Adipose tissue (tissue), 3 donors: ENCODE results near the gene WDR81. TPM values are rescaled to one million over a fixed set of nuclear protein-coding genes. Genes with fewer than 3 reads are reported as not detected.
"Not testable (repeated sequence)": the region's sequence is repeated elsewhere in the genome, so short reads cannot be mapped to it uniquely, and the experiment has no call there.

Experiments used
- H3K27ac ChIP-seq: one replicate; pipeline ENCODE4 v1.5.1; 2013; ENCODE audit warnings: low read depth, low read length
- WGBS, 3 donors: extraction: QIAGEN DNeasy Blood & Tissue Kit; methylation state at CpG; one replicate each; pipeline ENCODE4 v1.1.7; 2013; 5-methylcytosine and 5-hydroxymethylcytosine counted together
- polyA plus RNA-seq, 3 donors: library from polyadenylated mRNA; stranded (reverse); fragments of 200-250 nt; gene quantifications; one replicate each; pipeline ENCODE4 v1.2.3, GENCODE V29; 2013
- donor health status: healthy with polysubstance abuse.
- donor health status: Bipolar disorder and iron deficiency.
- donor health status: healthy.

The WDR81 gene
- polyA plus RNA-seq, 3 donors = 11.8 to 24.5 (median 24.0) TPM

DNA sequence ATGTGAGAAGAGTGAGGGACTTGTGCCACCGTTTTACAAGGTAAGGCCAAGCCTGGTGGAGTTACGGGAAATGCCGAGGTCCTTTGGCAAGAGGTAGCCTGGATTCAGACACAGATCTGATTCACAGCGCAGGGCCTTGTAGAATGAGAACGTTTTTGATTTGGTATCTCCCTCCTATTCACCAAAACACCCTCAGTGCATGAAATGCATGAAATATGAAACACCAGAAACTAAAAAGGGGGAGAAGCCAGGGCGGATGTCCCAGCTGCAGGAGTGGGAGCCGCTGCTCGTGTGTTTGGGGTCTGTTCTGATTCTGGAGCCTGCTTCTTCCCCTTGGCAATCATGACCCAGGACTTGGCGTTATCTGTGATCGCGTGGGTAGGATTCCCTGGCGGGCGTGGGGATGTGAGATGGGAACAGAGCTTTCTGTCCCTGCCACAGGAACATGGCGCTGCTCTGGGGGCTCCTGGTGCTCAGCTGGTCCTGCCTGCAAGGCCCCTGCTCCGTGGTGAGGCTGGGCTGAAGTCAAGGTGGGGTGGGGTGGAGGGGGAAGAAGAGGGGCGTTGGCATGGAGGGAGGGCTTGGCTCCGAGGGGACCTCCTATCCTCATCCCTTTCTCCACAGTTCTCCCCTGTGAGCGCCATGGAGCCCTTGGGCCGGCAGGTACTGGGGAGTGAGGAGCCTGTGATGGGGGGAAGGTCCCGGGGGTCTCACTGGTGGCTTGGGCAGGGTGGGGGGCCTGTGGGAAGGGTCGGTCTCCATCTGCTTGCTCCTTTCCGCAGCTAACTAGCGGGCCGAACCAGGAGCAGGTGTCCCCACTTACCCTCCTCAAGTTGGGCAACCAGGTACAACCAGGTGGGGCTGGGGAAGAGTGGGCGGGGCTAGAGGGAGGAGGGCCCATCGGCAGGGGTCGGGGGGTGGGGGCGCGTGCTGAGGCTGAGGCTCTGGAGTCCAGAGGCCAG lies 20.3 kb downstream of the WDR81 start:
- H3K27ac ChIP-seq = no peak overlapping the region
- WGBS, 3 donors = 72 to 76% (median 74%) methylated on average over 22 to 29 of the region's 29 CpGs

DNA sequence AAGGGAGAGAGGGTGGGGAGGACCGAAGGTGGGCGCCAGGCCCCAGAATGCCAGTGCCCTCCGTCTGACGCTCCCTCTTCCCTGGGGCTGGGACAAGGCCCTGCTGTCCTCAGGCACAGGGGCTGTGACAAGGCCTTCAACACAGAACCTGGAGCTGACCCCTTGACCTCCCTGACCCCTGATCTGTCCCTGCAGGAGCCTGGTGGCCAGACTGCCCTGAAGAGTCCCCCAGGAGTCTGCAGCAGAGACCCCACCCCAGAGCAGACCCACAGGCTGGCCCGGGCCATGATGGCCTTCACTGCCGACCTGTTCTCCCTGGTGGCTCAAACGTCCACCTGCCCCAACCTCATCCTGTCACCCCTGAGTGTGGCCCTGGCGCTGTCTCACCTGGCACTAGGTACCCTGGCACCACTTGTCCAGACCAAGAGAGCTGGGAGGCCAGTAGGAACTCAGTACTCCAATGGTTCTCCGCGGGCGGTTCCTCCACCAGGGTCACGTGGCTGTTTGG lies 21.1 kb downstream of the WDR81 start:
- whole genome bisulfite sequencing, 3 donors = 91 to 95% (median 94%) methylated on average over 12 of the region's 12 CpGs
- H3K27ac ChIP-seq = no peak overlapping the region

DNA sequence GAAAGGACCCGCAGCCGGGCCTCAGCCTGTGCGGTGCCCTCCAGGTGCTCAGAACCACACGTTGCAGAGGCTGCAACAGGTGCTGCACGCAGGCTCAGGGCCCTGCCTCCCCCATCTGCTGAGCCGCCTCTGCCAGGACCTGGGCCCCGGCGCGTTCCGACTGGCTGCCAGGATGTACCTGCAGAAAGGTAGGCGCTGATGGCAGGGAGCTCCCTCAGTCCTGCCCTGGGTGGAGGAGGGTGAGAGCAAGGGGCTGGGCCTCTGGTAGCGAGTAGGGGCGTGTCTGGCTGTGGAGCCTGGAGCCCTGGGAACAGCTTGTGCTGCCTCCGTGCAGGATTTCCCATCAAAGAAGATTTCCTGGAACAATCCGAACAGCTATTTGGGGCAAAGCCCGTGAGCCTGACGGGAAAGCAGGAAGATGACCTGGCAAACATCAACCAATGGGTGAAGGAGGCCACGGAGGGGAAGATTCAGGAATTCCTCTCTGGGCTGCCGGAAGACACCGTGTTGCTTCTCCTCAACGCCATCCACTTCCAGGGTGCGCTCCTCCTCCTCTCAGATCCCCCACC lies 22.6 kb downstream of the WDR81 start:
- H3K27ac ChIP-seq = no peak overlapping the region
- 61 to 77% (median 68%) methylated on average over 17 to 22 of the region's 22 CpGs for WGBS, 3 donors

DNA sequence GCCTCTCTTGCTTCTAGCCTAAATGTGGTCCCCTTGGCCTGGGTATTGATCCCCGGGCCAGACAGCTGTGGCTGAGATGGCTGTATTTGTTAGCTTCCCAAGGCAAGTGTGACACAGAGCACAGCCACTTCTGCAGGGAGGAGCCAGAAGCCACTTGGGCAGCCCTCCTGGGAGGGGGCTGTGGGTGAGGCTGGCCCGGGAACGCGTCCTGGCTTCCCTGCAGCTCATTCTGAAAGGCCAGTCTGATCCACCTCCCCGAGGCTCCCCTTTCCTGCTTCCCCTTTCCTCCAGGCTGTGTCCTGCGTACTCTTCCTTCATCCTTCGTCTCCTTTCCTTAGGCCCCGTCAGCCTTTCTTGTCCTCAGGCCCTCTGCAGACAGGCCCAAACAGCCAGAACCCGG lies 26.1 kb downstream of the WDR81 start:
- H3K27ac ChIP-seq = no peak overlapping the region
- WGBS, 3 donors = 82 to 88% (median 82%) methylated on average over 9 of the region's 9 CpGs

DNA sequence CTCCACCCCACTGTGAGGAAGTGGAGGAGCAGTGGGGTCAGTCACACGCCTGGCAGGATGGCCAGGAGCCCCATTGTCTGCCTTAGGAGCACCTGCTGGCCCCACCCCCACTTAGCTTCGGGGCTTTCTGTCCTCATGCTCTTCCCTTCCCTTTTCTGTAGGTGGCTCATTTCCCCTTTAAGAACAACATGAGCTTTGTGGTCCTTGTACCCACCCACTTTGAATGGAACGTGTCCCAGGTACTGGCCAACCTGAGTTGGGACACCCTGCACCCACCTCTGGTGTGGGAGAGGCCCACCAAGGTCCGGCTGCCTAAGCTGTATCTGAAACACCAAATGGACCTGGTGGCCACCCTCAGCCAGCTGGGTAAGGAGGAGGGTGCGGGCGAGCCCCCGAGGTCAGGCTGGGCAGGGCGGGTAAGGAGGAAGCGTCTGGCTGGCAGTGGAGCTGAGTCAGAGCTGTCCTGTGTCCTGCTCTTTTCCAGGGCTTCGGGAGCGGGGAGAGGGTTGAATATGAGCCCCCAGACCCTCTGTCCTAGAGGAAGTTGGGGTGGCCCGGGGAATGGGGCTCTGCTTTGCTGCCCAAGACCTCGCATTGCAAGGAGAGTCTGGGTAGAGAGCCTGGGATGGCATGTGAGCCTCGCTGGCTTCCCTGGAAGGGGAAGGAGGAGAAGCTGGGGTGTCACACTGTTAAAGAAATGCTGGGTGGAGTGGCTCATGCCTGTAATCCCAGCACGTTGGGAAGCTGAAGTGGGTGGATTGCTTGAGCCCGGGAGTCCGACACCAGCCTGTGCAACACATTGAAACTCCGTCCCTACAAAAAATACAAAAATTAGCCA lies 28.1 kb downstream of the WDR81 start:
- H3K27ac ChIP-seq = no peak overlapping the region
- WGBS, 3 donors = 42 to 55% (median 49%) methylated on average over 18 of the region's 18 CpGs

DNA sequence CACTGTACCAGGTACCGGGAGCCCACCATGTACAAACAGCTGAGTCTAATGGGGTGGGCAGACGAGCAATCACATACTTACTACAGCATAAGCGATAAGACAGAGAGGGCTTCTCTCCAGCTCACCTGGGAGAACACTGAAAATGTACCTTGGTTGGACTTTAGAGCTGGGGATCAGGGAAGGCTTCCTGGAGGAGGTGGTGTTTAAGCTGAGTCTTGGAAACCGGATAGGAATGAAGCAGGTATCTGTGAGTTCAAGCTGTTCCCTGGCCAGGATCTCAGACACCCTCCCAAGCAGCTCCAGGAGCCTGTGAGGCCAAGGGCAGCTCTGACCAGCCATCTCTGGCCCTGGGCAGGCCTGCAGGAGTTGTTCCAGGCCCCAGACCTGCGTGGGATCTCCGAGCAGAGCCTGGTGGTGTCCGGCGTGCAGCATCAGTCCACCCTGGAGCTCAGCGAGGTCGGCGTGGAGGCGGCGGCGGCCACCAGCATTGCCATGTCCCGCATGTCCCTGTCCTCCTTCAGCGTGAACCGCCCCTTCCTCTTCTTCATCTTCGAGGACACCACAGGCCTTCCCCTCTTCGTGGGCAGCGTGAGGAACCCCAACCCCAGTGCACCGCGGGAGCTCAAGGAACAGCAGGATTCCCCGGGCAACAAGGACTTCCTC lies 29.4 kb downstream of the WDR81 start:
- WGBS, 3 donors = 78 to 89% (median 79%) methylated on average over 20 to 23 of the region's 23 CpGs
- H3K27ac ChIP-seq = no peak overlapping the region

DNA sequence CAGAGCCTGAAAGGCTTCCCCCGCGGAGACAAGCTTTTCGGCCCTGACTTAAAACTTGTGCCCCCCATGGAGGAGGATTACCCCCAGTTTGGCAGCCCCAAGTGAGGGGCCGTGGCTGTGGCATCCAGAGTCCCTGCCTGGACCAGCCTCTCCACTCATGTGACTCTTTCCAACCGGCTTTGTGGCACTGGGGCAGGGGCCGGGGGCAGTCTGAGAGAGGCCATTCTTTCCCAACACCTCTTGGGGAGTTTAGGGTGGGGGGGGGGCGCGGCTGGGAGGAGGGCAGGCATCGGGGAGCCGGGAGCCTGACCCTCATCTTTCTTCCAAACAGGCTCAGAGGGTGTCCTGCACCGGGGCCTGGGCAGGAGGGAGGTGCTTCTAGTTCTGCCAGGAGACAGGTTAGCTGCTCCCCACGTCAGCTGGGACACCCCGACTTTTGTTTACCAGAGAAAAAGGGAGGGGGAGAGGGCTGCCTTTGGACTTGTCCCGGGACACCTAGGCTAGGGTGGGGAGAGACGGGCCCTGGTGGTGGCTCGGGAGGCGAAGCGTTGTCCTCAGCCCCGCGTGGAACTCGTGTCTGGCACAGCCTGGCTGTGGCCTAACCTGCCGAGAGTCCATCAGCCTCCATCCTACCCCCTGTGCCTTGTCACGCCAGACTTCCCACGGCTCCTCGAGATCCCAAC lies 30.1 kb downstream of the WDR81 start:
- H3K27ac ChIP-seq = no peak overlapping the region
- WGBS, 3 donors = 73 to 81% (median 78%) methylated on average over 23 to 25 of the region's 25 CpGs

DNA sequence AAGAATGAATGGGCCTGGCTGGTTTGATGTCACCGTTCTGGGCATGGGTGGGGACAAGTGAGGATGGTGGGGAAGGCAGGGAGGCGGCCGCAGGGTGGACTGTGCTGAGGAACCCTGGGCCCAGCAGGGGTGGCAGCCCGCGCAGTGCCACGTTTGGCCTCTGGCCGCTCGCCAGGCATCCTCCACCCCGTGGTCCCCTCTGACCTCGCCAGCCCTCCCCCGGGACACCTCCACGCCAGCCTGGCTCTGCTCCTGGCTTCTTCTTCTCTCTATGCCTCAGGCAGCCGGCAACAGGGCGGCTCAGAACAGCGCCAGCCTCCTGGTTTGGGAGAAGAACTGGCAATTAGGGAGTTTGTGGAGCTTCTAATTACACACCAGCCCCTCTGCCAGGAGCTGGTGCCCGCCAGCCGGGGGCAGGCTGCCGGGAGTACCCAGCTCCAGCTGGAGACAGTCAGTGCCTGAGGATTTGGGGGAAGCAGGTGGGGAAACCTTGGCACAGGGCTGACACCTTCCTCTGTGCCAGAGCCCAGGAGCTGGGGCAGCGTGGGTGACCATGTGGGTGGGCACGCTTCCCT lies 30.8 kb downstream of the WDR81 start:
- no peak overlapping the region for H3K27ac ChIP-seq
- 64 to 77% (median 64%) methylated on average over 19 to 20 of the region's 20 CpGs for WGBS, 3 donors

DNA sequence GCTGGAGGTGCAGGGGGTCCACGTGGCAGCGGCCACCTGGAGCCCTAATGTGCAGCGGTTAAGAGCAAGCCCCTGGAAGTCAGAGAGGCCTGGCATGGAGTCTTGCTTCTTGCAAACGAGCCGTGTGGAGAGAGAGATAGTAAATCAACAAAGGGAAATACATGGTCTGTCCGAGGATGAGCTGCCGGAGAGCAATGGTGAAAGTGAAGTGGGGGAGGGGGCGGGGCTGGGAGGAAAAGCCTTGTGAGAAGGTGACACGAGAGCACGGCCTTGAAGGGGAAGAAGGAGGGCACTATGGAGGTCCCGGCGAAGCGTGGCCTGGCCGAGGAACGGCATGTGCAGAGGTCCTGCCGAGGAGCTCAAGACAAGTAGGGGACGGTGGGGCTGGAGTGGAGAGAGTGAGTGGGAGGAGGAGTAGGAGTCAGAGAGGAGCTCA lies 31.3 kb downstream of the WDR81 start:
- H3K27ac ChIP-seq = no peak overlapping the region
- WGBS, 3 donors = 58 to 63% (median 61%) methylated on average over 17 of the region's 17 CpGs

DNA sequence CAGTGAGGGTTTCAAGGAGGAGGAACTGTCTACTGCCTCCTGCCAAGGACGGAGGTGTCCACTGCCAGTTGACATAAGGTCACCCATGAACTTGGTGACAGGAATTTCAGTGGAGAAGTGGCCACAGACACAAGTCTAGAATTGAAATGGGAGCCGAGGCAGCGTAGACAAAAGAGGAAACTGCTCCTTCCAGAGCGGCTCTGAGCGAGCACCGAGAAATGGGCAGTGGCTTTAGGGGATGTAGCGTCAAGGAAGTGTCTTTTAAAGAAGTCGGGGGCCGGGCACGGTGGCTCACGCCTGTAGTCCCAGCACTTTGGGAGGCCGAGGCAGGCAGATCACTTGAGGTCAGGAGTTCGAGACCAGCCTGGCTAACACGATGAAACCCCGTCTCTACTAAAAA lies 34.3 kb downstream of the WDR81 start:
- no peak overlapping the region for H3K27ac ChIP-seq
- 57 to 78% (median 69%) methylated on average over 15 of the region's 15 CpGs for WGBS, 3 donors

DNA sequence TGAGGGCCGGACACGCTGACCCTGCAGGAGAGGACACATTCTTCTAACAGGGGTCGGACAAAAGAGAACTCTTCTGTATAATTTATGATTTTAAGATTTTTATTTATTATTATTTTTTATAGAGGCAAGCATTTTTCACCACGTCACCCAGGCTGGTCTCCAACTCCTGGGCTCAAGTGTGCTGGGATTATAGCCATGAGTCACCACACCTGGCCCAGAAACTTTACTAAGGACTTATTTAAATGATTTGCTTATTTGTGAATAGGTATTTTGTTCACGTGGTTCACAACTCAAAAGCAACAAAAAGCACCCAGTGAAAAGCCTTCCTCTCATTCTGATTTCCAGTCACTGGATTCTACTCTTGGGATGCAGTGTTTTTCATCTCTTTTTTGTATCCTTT lies 35.0 kb downstream of the WDR81 start:
- H3K27ac ChIP-seq = no peak overlapping the region
- WGBS, 3 donors = 84 to 91% (median 89%) methylated on average over 5 of the region's 5 CpGs

DNA sequence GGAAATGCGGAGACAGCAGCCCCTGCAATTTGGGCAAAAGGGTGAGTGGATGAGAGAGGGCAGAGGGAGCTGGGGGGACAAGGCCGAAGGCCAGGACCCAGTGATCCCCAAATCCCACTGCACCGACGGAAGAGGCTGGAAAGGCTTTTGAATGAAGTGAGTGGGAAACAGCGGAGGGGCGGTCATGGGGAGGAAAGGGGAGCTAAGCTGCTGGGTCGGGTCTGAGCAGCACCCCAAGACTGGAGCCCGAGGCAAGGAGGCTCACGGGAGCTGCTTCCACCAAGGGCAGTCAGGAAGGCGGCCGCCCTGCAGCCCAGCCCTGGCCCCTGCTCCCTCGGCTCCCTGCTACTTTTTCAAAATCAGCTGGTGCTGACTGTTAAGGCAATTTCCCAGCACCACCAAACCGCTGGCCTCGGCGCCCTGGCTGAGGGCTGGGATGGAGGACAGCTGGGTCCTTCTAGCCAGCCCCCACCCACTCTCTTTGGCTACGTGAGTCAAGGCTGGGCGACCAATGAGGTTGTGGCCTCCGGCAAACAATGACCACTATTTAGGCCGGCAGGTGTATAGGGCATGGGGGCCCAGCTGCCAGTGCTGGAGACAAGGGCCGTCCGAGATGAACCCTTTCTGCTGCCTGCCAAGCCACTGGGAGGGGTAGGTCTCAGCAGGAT lies 37.9 kb downstream of the WDR81 start:
- H3K27ac ChIP-seq = peak overlapping the region; percentile 72
- 46 to 55% (median 54%) methylated on average over 16 to 21 of the region's 21 CpGs for WGBS, 3 donors

DNA sequence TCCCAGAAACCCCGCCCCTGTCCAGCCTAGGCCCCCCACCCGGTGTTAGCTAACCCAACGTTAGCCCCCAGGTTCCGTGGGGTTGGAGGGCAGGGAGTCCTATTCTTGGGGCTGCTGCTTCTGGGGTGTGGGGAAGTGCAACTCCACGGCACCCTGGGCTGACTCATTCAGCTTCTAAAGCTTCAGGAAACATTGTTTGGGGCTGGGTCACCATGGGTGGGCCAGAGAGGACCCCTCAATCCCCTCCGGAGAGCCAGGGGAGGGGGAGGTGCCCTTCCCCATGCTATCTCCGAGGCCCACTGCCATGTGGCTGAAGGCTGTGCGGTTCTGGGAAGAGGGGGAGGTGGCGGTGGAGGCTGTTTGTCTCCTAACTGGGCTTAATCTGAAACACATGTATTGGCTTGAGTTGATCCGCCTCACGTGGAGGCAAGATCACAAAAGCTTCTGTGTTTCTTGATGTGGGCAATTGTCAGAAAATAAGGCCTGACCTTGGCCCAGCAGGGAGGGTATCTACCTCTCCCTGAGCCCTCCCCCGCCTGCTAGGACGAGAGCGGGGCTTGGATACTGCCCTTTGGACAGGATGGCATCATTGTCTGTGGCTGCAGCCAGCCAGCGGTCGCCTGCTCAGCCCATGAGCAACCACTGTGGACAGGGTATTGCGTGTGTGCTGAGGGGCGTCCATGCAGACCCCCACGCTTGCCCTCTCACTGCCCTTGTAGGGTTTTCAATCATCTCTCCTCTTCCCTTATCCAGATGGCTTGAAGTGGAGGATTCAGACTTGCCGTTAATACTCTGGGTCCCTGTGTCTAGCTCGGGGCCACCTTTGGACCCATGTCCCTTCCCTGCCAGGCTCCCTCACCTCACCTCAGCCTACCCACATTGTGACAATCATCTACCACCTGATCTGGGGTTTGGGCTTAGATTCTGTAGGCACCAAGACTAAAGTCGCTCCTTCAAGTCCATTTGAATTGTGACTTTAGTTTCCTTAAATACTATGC lies 38.7 kb downstream of the WDR81 start:
- WGBS, 3 donors = 44 to 53% (median 48%) methylated on average over 22 of the region's 22 CpGs
- H3K27ac ChIP-seq = peak overlapping the region; percentile 72

DNA sequence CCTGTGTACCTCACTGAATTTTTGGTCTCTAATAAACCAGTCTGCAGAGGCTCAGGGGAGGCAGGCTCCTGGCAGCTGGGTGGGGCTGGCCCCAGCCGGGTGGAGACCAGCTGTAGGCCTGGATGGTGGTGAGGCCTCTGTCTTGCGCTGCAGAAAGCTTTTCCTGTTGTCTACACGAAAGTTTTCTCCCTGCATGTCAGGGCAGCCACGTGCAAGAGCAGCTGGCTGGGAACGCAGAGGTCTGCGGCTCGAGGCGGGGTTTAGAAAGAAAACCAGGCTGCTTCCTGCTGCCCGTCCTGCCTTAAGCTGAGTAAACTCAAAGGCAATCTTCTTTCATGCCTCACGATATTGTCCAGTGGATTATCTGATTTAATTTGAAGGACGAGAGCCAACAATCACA lies 39.8 kb downstream of the WDR81 start:
- no peak overlapping the region for H3K27ac ChIP-seq
- WGBS, 3 donors = 2 to 49% (median 3%) methylated on average over 11 of the region's 11 CpGs

DNA sequence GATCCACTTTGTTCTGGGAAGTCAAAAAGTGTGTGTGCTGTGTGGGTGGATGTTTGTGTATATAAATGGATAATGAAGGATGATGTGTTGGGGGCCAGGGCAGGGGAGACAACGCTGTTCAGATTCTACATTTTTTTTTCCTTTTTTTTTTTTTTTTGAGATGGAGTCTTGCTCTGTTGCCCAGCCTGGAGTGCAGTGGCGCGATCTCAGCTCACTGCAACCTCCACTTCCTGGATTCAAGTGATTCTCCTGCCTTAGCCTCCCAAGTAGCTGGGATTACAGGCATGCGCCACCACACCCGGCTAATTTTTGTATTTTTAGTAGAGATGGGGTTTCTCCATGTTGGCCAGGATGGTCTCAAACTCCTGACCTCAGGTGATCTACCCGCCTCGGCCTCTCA lies 40.2 kb downstream of the WDR81 start:
- WGBS, 3 donors = 84 to 88% (median 84%) methylated on average over 7 of the region's 7 CpGs
- not testable (repeated sequence) for H3K27ac ChIP-seq

DNA sequence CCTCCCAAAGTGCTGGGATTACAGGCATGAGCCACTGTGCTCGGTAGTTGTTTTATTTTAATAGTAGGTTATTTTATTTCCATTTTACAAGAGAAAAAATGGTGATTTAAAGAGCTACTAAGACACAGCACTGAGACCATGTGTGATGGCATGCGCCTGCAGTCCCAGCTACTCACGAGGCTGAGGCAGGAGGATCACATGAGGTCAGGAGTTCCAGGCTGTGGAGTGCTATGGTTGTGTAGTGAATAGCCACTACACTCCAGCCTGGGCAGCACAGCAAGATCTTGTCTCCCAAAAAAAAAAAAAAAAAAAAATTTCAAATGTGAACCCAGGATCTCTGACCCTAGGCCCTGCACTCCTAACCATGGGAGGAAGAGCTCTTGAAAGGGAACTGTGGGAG lies 41.1 kb downstream of the WDR81 start:
- WGBS, 3 donors = 79 to 94% (median 88%) methylated on average over 3 of the region's 3 CpGs
- H3K27ac ChIP-seq = no peak overlapping the region
